Effector memory CD4-positive, alpha-beta T cell (primary cell): ENCODE results near the gene ITIH5.
A peak's percentile ranks its signal among the peaks of the same experiment; 100 is the strongest.
"Not testable (repeated sequence)": the region's sequence is repeated elsewhere in the genome, so short reads cannot be mapped to it uniquely, and the experiment has no call there.

ENCODE experiments used
- DNase-seq, 3 donors: peaks; one replicate each; pipeline ENCODE4 v3.0.0-alpha.2; 2020
- H3K27ac ChIP-seq: 2 replicates; pipeline ENCODE4 v1.7.0; 2013; ENCODE audit warnings: mild to moderate bottlenecking, low read length, moderate library complexity; ENCODE audit not compliant: insufficient read depth, poor library complexity, severe bottlenecking
- H3K27me3 ChIP-seq: replicated peaks from 2 replicates; pipeline ENCODE4 v1.7.0; 2013; ENCODE audit warnings: mild to moderate bottlenecking, low read length; ENCODE audit not compliant: insufficient read depth, control insufficient read depth, poor library complexity, severe bottlenecking
- H3K36me3 ChIP-seq: 2 replicates; pipeline ENCODE4 v1.7.0; 2013; ENCODE audit warnings: mild to moderate bottlenecking, low read length, moderate library complexity; ENCODE audit not compliant: control insufficient read depth, insufficient read depth
- H3K4me1 ChIP-seq: 2 replicates; pipeline ENCODE4 v1.7.0; 2013; ENCODE audit warnings: low read length, mild to moderate bottlenecking; ENCODE audit not compliant: control insufficient read depth, insufficient read depth, poor library complexity, severe bottlenecking
- H3K4me3 ChIP-seq: 2 replicates; pipeline ENCODE4 v1.7.0; 2013; ENCODE audit warnings: low read length, low read depth, mild to moderate bottlenecking; ENCODE audit not compliant: insufficient read depth, poor library complexity, severe bottlenecking
- H3K9me3 ChIP-seq: 2 replicates; pipeline ENCODE4 v1.7.0; 2013; ENCODE audit warnings: mild to moderate bottlenecking, low read length, moderate library complexity; ENCODE audit not compliant: control insufficient read depth

Gene ITIH5

GRCh38 chr10:7665767-7666166, 999 bp downstream of the ITIH5 start:
- Histone ChIP-seq H3K9me3 (no peaks in the 10 kb centered on the region), H3K27me3 (peaks cover 29% of the 10 kb centered on the region), H3K27ac (no peak overlapping the region), H3K4me3 (peak overlapping the region; percentile 48), H3K36me3 (no peaks in the 10 kb centered on the region), H3K4me1 (peaks cover 9% of the 10 kb centered on the region)
- DNase-seq = no peak

GRCh38 chr10:7664707-7665106, 2.1 kb downstream of the ITIH5 start:
- DNase-seq = no peak
- no peak overlapping the region for H3K27ac ChIP-seq
- no peaks in the 10 kb centered on the region for H3K36me3 ChIP-seq
- peaks cover 29% of the 10 kb centered on the region for H3K27me3 ChIP-seq
- H3K4me3 ChIP-seq = no peak overlapping the region
- H3K4me1 ChIP-seq = peaks cover 9% of the 10 kb centered on the region
- no peaks in the 10 kb centered on the region for H3K9me3 ChIP-seq

- Histone ChIP-seq H3K9me3 (no peaks in the 10 kb centered on the region), H3K4me1 (peaks cover 9% of the 10 kb centered on the region), H3K4me3 (no peak overlapping the region), H3K27me3 (peaks cover 22% of the 10 kb centered on the region), H3K36me3 (no peaks in the 10 kb centered on the region), H3K27ac (no peak overlapping the region)
- DNase-seq = no peak
These were observed 4.2 kb downstream of the ITIH5 start for GRCh38 chr10:7662522-7662921.

DNA sequence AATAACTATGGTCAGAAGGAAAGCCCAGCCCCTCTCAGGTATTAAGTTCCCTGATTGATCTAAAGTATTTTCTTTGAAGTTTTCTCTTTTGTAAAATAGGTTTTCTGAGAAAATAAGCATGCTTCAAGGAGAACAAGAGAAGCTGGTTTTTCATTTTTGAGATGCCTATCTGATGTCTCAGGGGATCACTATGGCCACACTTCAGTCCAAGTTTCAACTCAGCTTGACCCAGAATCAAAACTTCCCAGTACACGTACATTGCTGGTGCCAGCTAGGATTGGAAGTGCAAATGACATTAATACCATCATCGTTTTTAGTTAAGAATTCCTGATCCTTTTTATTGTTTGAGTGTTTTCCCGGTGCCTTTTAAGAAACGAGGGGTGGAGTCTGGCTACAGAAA, 7.2 kb downstream of the ITIH5 start:
- no peaks in the 10 kb centered on the region for H3K36me3 ChIP-seq
- DNase-seq = no peak
- peaks cover 7% of the 10 kb centered on the region for H3K27me3 ChIP-seq
- no peak overlapping the region for H3K27ac ChIP-seq
- no peak overlapping the region for H3K4me3 ChIP-seq
- H3K9me3 ChIP-seq = no peaks in the 10 kb centered on the region
- no peaks in the 10 kb centered on the region for H3K4me1 ChIP-seq

- no peak overlapping the region for H3K4me3 ChIP-seq
- H3K9me3 ChIP-seq = no peaks in the 10 kb centered on the region
- H3K27me3 ChIP-seq = no peaks in the 10 kb centered on the region
- no peak for DNase-seq
- H3K4me1 ChIP-seq = no peaks in the 10 kb centered on the region
- H3K27ac ChIP-seq = no peak overlapping the region
- no peaks in the 10 kb centered on the region for H3K36me3 ChIP-seq
These were observed 9.2 kb downstream of the ITIH5 start for GRCh38 chr10:7657552-7657951.

GRCh38 chr10:7657079-7657478, 9.7 kb downstream of the ITIH5 start:
- not testable (repeated sequence) for H3K4me1 ChIP-seq, H3K4me3 ChIP-seq, H3K9me3 ChIP-seq, H3K36me3 ChIP-seq, DNase-seq, H3K27me3 ChIP-seq, H3K27ac ChIP-seq

GRCh38 chr10:7651853-7652470, 14.8 kb downstream of the ITIH5 start:
- H3K4me3 ChIP-seq = no peak overlapping the region
- H3K9me3 ChIP-seq = no peaks in the 10 kb centered on the region
- H3K36me3 ChIP-seq = no peaks in the 10 kb centered on the region
- no peaks in the 10 kb centered on the region for H3K4me1 ChIP-seq
- H3K27ac ChIP-seq = no peak overlapping the region
- no peak for DNase-seq
- no peaks in the 10 kb centered on the region for H3K27me3 ChIP-seq

DNA sequence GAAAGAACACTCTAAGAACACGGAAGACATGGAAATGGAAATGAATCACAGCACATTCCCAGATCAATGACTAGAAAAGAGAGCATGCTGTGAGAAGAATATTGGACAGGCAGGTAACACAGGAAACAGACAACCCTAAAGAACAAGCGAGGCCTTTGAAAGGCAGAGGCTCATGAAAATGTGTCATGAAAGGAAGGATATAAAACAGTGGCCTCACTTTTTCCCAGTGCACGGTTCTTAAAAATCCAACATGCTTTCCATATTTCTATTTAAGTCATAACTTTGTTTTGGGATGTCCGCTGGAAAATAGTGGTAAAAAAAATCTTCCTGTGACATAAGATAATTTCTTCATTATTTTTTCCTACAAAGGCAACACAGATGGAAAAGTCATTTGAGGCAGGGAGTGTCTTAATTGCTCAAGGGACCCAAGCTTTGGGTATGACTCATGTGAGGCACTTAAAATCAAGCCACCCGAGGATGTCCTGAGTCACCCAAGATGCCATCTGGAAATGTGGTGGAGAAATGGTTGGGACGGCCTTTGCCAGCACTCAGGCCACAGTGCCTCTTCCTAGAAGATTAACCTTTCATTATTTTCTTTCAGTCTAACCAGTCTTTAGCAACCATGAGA, 17.0 kb downstream of the ITIH5 start:
- Histone ChIP-seq H3K9me3 (no peaks in the 10 kb centered on the region), H3K4me3 (no peak overlapping the region), H3K27me3 (no peaks in the 10 kb centered on the region), H3K4me1 (no peaks in the 10 kb centered on the region), H3K36me3 (no peaks in the 10 kb centered on the region), H3K27ac (no peak overlapping the region)
- DNase-seq = no peak

DNA sequence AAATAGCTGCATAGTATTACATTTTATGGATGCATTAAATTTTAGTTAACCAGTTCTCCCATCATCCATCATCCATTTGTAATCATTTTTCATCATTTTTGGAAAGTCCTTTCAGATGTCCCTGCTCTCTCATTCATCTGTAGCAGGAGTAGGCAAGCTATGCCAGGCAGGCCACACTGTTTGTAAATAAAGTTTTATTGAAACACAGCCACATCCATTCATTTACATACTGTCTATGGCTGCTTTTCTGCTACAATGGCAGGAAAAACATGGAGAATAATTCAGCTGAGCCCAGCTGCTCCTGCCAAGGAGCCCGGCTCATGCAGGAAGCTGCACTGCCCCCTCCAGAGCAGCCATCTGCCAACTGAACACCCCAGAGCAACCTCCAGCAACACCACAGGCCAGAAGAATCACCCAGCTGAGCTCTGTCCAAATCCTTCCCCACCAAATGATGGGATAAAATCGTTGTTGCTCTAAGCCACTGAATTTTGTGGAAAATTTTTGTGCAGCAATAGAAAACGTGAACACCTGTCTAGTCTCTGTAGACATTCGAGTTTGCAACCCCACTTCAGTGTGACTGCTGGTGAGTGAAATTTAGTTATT, 19.6 kb downstream of the ITIH5 start:
- Histone ChIP-seq H3K27me3 (no peaks in the 10 kb centered on the region), H3K36me3 (no peaks in the 10 kb centered on the region), H3K4me3 (no peak overlapping the region), H3K9me3 (no peaks in the 10 kb centered on the region), H3K27ac (no peak overlapping the region), H3K4me1 (no peaks in the 10 kb centered on the region)
- no peak for DNase-seq

DNA sequence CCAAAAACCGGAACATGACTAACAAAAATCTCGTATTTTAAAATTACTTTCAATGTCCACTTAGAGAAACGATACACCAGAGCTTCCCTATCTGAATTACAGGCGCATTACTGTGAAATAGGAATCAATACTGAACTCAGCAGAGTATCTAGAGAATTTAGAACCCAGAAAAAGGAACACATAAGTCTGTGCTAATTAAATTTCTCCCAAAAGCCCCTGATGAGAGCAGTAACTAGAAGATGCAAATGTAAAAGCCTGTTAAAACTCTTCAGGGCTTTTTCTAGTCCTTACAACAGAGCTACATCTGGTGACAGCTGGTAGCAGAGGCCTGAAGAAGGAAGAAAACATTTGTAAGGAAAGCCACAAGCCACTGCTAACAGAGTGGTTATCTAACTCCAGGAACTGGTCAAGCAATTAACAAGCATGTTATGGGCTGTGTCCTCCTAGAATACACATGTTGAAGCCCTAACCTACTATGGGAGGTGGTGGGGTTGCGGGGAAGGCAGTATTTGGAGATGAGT, 24.2 kb downstream of the ITIH5 start:
- H3K9me3 ChIP-seq = no peaks in the 10 kb centered on the region
- H3K27ac ChIP-seq = no peak overlapping the region
- no peaks in the 10 kb centered on the region for H3K27me3 ChIP-seq
- no peaks in the 10 kb centered on the region for H3K36me3 ChIP-seq
- no peak overlapping the region for H3K4me3 ChIP-seq
- no peak for DNase-seq
- no peaks in the 10 kb centered on the region for H3K4me1 ChIP-seq
